GM18502 (cell line): ENCODE measurements around the gene OBP2A.

Source experiments
- ATAC-seq: cut with Tn5 transposase; IDR thresholded peaks from one replicate; pipeline ENCODE4 v1.9.1; 2021; ENCODE audit warnings: mild to moderate bottlenecking; ENCODE audit not compliant: unreplicated experiment, poor library complexity

Gene OBP2A

GRCh38 chr9:135551031-135551430, 5.1 kb downstream of the OBP2A start:
- ATAC-seq: no peak

GRCh38 chr9:135551456-135551855, 5.5 kb downstream of the OBP2A start:
- ATAC-seq: no peak

- no peak for ATAC-seq
Measured at GRCh38 chr9:135552021-135552697, 6.2 kb downstream of the OBP2A start.

GRCh38 chr9:135552698-135553171, 6.8 kb downstream of the OBP2A start:
- ATAC-seq: no peak

- no peak for ATAC-seq
Measured at GRCh38 chr9:135554718-135555117, 8.8 kb downstream of the OBP2A start.

- no peak for ATAC-seq
Measured at GRCh38 chr9:135555203-135555602, 9.3 kb downstream of the OBP2A start.

GRCh38 chr9:135555910-135556309, 10.0 kb downstream of the OBP2A start:
- no peak for ATAC-seq

GRCh38 chr9:135559606-135560005, 13.7 kb downstream of the OBP2A start:
- ATAC-seq: no peak

- no peak for ATAC-seq
Measured at GRCh38 chr9:135561391-135562234, 15.7 kb downstream of the OBP2A start, which contains the start of gene PAEP. PAEP (plus strand) TSS chr9:135561756.

GRCh38 chr9:135562235-135562745, 16.4 kb downstream of the OBP2A start:
- no peak for ATAC-seq

GRCh38 chr9:135563039-135563476, 17.1 kb downstream of the OBP2A start:
- ATAC-seq: no peak

GRCh38 chr9:135563858-135564257, 17.9 kb downstream of the OBP2A start:
- ATAC-seq: no peak

- ATAC-seq: no peak
Measured at GRCh38 chr9:135565141-135565628, 19.3 kb downstream of the OBP2A start.

- ATAC-seq: no peak
Measured at GRCh38 chr9:135565636-135566035, 19.7 kb downstream of the OBP2A start.

- no peak for ATAC-seq
Measured at GRCh38 chr9:135566552-135566951, 20.6 kb downstream of the OBP2A start.

- ATAC-seq: no peak
Measured at GRCh38 chr9:135567311-135567710, 21.4 kb downstream of the OBP2A start.

- no peak for ATAC-seq
Measured at GRCh38 chr9:135568026-135568425, 22.1 kb downstream of the OBP2A start.

- ATAC-seq: no peak
Measured at GRCh38 chr9:135570456-135570855, 24.5 kb downstream of the OBP2A start.

GRCh38 chr9:135572233-135572632, 26.3 kb downstream of the OBP2A start:
- no peak for ATAC-seq

GRCh38 chr9:135573124-135573523, 27.2 kb downstream of the OBP2A start:
- ATAC-seq: no peak

GRCh38 chr9:135574331-135574730, 28.4 kb downstream of the OBP2A start:
- ATAC-seq: no peak
